Fibroblast of lung (primary cell): ENCODE results near the gene GAS5. TPM values are rescaled to one million over a fixed set of nuclear protein-coding genes. Genes with fewer than 3 reads are reported as not detected.

ENCODE experiments used
- DNase-seq, 2 donors: peaks; one replicate each; pipeline versions ENCODE4 v3.0.0 to v3.0.0-alpha.2; 2010; ENCODE audit warnings: low read depth in 2 of 2
- H2AFZ ChIP-seq: 2 replicates; pipeline ENCODE4 v1.5.1; 2012; ENCODE audit warnings: low read length, control low read depth, inconsistent platforms
- H3K27ac ChIP-seq: 2 replicates; pipeline ENCODE4 v1.5.1; 2011; ENCODE audit warnings: low read length, control low read depth; ENCODE audit not compliant: insufficient read depth
- H3K27me3 ChIP-seq: 2 replicates; pipeline ENCODE4 v1.5.1; 2011; ENCODE audit warnings: mild to moderate bottlenecking, low read length; ENCODE audit not compliant: control insufficient read depth, insufficient read depth
- H3K36me3 ChIP-seq: 2 replicates; pipeline ENCODE4 v1.5.1; 2011; ENCODE audit warnings: low read length; ENCODE audit not compliant: control insufficient read depth, insufficient read depth
- H3K4me1 ChIP-seq: 2 replicates; pipeline ENCODE4 v1.5.1; 2011; ENCODE audit warnings: low read length; ENCODE audit not compliant: control insufficient read depth, insufficient read depth; ENCODE audit errors: extremely low read depth
- H3K4me2 ChIP-seq: 2 replicates; pipeline ENCODE4 v1.5.1; 2011; ENCODE audit warnings: low read length, control low read depth; ENCODE audit not compliant: insufficient read depth; ENCODE audit errors: extremely low read depth
- H3K4me3 ChIP-seq, 4 experiments: fragments of 200-600 bp in 1 of 4; sonication (generic) in 1 of 4; replicated peaks in 1 of 4; 2 replicates each; pipeline ENCODE4 v1.5.1; 2011 to 2016; ENCODE audit warnings: low read length in 4 of 4, low read depth in 3 of 4, mild to moderate bottlenecking in 3 of 4, control low read depth in 2 of 4, inconsistent platforms in 1 of 4, mixed read lengths in 1 of 4; ENCODE audit not compliant: insufficient read depth in 1 of 4; ENCODE audit errors: control extremely low read depth in 1 of 4
- H3K79me2 ChIP-seq: 2 replicates; pipeline ENCODE4 v1.5.1; 2012; ENCODE audit warnings: mild to moderate bottlenecking, low read length, inconsistent platforms; ENCODE audit not compliant: control insufficient read depth, insufficient read depth
- H3K9ac ChIP-seq: 2 replicates; pipeline ENCODE4 v1.5.1; 2011; ENCODE audit warnings: mild to moderate bottlenecking, low read length, control low read depth; ENCODE audit not compliant: insufficient read depth
- H3K9me3 ChIP-seq: 2 replicates; pipeline ENCODE4 v1.5.1; 2012; ENCODE audit warnings: low read depth, low read length; ENCODE audit not compliant: control insufficient read depth, insufficient read depth
- H4K20me1 ChIP-seq: 2 replicates; pipeline ENCODE4 v1.5.1; 2011; ENCODE audit warnings: low read length; ENCODE audit not compliant: control insufficient read depth, insufficient read depth; ENCODE audit errors: extremely low read depth
- CTCF ChIP-seq, 2 donors: IDR thresholded peaks in 1 of 2; conservative IDR thresholded peaks in 1 of 2; 1 replicate in 1 of 2; 2 replicates in 1 of 2; pipeline ENCODE4 v1.5.1; 2011 to 2012; ENCODE audit warnings: low read length in 2 of 2, control low read depth in 1 of 2, inconsistent platforms in 1 of 2, low read depth in 1 of 2, mild to moderate bottlenecking in 1 of 2
- EZH2 ChIP-seq: IDR thresholded peaks from 2 replicates; pipeline ENCODE4 v1.5.1; 2012; ENCODE audit warnings: low read length, control low read depth, mild to moderate bottlenecking; ENCODE audit errors: missing control alignments
- polyA plus RNA-seq, 2 donors: library from polyadenylated mRNA; depleted of rRNA in 1 of 2; stranded (reverse) in 1 of 2; unstranded in 1 of 2; fragments of >200 nt; gene quantifications; 2 replicates each; pipeline ENCODE4 v1.2.1, GENCODE V29; 2011 to 2012; ENCODE audit warnings: missing spikeins in 1 of 2
- total RNA-seq: library from RNA; depleted of rRNA; stranded (reverse); fragments of >200 nt; gene quantifications from 2 replicates; pipeline ENCODE4 v1.2.1, GENCODE V29; 2014

Gene GAS5
- total and polyA plus RNA-seq, 2 donors (not counting 1 experiment from before 2014, with no cell fraction given): 502 to 810 TPM

GRCh38 chr1:173856903-173857302 lies 10.9 kb downstream of the GAS5 start:
- Histone ChIP-seq H4K20me1 (no peaks in the 10 kb centered on the region), H3K9me3 (no peaks in the 10 kb centered on the region), H3K9ac (no peak overlapping the region), H3K4me1 (peaks cover 8% of the 10 kb centered on the region), H3K27ac (no peak overlapping the region), H2AFZ (no peak overlapping the region), H3K27me3 (no peaks in the 10 kb centered on the region), H3K79me2 (no peaks in the 10 kb centered on the region), H3K4me3 (no peak overlapping the region), H3K36me3 (peaks cover 3% of the 10 kb centered on the region), H3K4me2 (no peak overlapping the region)
- TF ChIP-seq EZH2 (no peak), CTCF (conservative IDR thresholded peaks at IDR 0.05 in 1 of 2, IDR thresholded peaks at IDR 0.05 in 1 of 2; ENCODE audit: low read depth in 1 of 2, low read length in 2 of 2) (no peak)
- DNase-seq: no peak

GRCh38 chr1:173856014-173856413 lies 11.8 kb downstream of the GAS5 start:
- Histone ChIP-seq H2AFZ (no peak overlapping the region), H4K20me1 (no peaks in the 10 kb centered on the region), H3K9me3 (no peaks in the 10 kb centered on the region), H3K9ac (no peak overlapping the region), H3K27ac (no peak overlapping the region), H3K36me3 (peaks cover 4% of the 10 kb centered on the region), H3K27me3 (no peaks in the 10 kb centered on the region), H3K4me2 (no peak overlapping the region), H3K4me3 (no peak overlapping the region), H3K4me1 (peaks cover 8% of the 10 kb centered on the region), H3K79me2 (no peaks in the 10 kb centered on the region)
- TF ChIP-seq CTCF (conservative IDR thresholded peaks at IDR 0.05 in 1 of 2, IDR thresholded peaks at IDR 0.05 in 1 of 2; ENCODE audit: low read depth in 1 of 2, low read length in 2 of 2) (no peak), EZH2 (no peak)
- no peak for DNase-seq

- Histone ChIP-seq H3K9me3 (no peaks in the 10 kb centered on the region), H3K79me2 (no peaks in the 10 kb centered on the region), H3K36me3 (peaks cover 4% of the 10 kb centered on the region), H2AFZ (peak overlapping the region; percentile 29), H3K27ac (peak overlapping the region; percentile 59), H3K4me1 (peaks cover 8% of the 10 kb centered on the region), H3K27me3 (no peaks in the 10 kb centered on the region), H3K4me3 (no peak overlapping the region), H3K9ac (no peak overlapping the region), H3K4me2 (no peak overlapping the region), H4K20me1 (no peaks in the 10 kb centered on the region)
- DNase-seq: peak; percentile 77 to 83
- TF ChIP-seq EZH2 (no peak), CTCF (conservative IDR thresholded peaks at IDR 0.05 in 1 of 2, IDR thresholded peaks at IDR 0.05 in 1 of 2; ENCODE audit: low read depth in 1 of 2, low read length in 2 of 2) (no peak)
Observed at GRCh38 chr1:173853074-173853473, 14.7 kb downstream of the GAS5 start.
